SU-DHL-6 (cell line): ENCODE measurements around the gene SLC35A3.

Experiments used
- EZH2phosphoT487 ChIP-seq: fragments of 200-600 bp; sonication (generic), shearing (Covaris generic); conservative IDR thresholded peaks from 2 replicates; pipeline ENCODE4 v1.6.1; 2018; ENCODE audit warnings: mild to moderate bottlenecking, antibody characterized with exemption, low read length, moderate library complexity, mixed read lengths
- TF ChIP-seq, protein P1 (sequence below): fragments of 200-600 bp; sonication (generic); IDR thresholded peaks from one replicate; pipeline ENCODE4 v1.5.1; 2017; ENCODE audit warnings: antibody characterized with exemption, mild to moderate bottlenecking, low read length, moderate library complexity; ENCODE audit not compliant: insufficient read depth, poor library complexity, severe bottlenecking

- TF ChIP-seq, protein P1, sequence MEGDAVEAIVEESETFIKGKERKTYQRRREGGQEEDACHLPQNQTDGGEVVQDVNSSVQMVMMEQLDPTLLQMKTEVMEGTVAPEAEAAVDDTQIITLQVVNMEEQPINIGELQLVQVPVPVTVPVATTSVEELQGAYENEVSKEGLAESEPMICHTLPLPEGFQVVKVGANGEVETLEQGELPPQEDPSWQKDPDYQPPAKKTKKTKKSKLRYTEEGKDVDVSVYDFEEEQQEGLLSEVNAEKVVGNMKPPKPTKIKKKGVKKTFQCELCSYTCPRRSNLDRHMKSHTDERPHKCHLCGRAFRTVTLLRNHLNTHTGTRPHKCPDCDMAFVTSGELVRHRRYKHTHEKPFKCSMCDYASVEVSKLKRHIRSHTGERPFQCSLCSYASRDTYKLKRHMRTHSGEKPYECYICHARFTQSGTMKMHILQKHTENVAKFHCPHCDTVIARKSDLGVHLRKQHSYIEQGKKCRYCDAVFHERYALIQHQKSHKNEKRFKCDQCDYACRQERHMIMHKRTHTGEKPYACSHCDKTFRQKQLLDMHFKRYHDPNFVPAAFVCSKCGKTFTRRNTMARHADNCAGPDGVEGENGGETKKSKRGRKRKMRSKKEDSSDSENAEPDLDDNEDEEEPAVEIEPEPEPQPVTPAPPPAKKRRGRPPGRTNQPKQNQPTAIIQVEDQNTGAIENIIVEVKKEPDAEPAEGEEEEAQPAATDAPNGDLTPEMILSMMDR: no peak
- no peak for TF ChIP-seq EZH2phosphoT487
Observed at GRCh38 chr1:99988210-99988765, 18.5 kb downstream of the SLC35A3 start.
